Stomach (tissue), 9 donors: Measurements from ENCODE around the gene MRPS6. TPM values are rescaled to one million over a fixed set of nuclear protein-coding genes. Genes with fewer than 3 reads are reported as not detected.

Source experiments
- DNase-seq, 2 donors: peaks; one replicate each; pipeline versions ENCODE4 v3.0.0 to v3.0.0-alpha.2; 2013 to 2019
- H3K27ac ChIP-seq, 5 donors: fragments of 200-600 bp in 4 of 5; sonication (generic) in 4 of 5; one replicate each; pipeline ENCODE4 v1.5.1; 2013 to 2019; ENCODE audit warnings: mild to moderate bottlenecking in 1 of 5, moderate library complexity in 1 of 5
- H3K27me3 ChIP-seq, 3 donors: fragments of 200-600 bp; sonication (generic); one replicate each; pipeline ENCODE4 v1.5.1; 2017 to 2019; ENCODE audit warnings: mixed run types in 1 of 3
- H3K36me3 ChIP-seq, 4 donors: fragments of 200-600 bp; sonication (generic); 1 replicate in 3 of 4; 2 replicates in 1 of 4; pipeline ENCODE4 v1.5.1; 2016 to 2019
- H3K4me1 ChIP-seq, 4 donors: fragments of 200-600 bp; sonication (generic); one replicate each; pipeline ENCODE4 v1.5.1; 2016 to 2019
- H3K4me3 ChIP-seq, 4 donors: fragments of 200-600 bp; sonication (generic) in 3 of 4; one replicate each; pipeline ENCODE4 v1.5.1; 2016 to 2019; ENCODE audit warnings: mild to moderate bottlenecking in 1 of 4
- H3K9me3 ChIP-seq, 4 donors: fragments of 200-600 bp; sonication (generic); one replicate each; pipeline ENCODE4 v1.5.1; 2016 to 2019
- CTCF ChIP-seq, 7 experiments: fragments of 450-650 bp in 4 of 7; fragments of 200-600 bp in 3 of 7; sonication (generic) in 3 of 7; IDR thresholded peaks; one replicate each; pipeline ENCODE4 v1.5.1; 2016 to 2019; ENCODE audit warnings: antibody characterized with exemption in 7 of 7, control low read depth in 2 of 7, mild to moderate bottlenecking in 1 of 7
- EP300 ChIP-seq: sonication (generic); formaldehyde crosslinking; IDR thresholded peaks from one replicate; pipeline ENCODE4 v1.6.1; 2017; ENCODE audit warnings: antibody characterized with exemption
- POLR2A ChIP-seq, 4 donors: fragments of 450-650 bp; IDR thresholded peaks; one replicate each; pipeline ENCODE4 v1.6.1; 2016; ENCODE audit warnings: antibody characterized with exemption in 4 of 4, control low read depth in 2 of 4, mild to moderate bottlenecking in 1 of 4, moderate library complexity in 1 of 4
- POLR2AphosphoS5 ChIP-seq, 3 donors: sonication (generic); formaldehyde crosslinking; IDR thresholded peaks; one replicate each; pipeline ENCODE4 v1.6.1; 2016; ENCODE audit warnings: antibody characterized with exemption in 3 of 3
- WGBS, 5 donors: extraction: QIAGEN DNeasy Blood & Tissue Kit in 3 of 5; methylation state at CpG; one replicate each; pipeline versions ENCODE4 v1.1.5 to v1.1.7; 2013 to 2018; 5-methylcytosine and 5-hydroxymethylcytosine counted together
- intact Hi-C: fragments of 100-400 bp; cut with DNase I; formaldehyde crosslinking; loops from one replicate; pipeline ENCODE4 v1.15.1; 2023; ENCODE audit warnings: low total_unique reads
- polyA plus RNA-seq, 3 donors: library from polyadenylated mRNA; stranded (reverse); fragments of 200-250 nt; gene quantifications; one replicate each; pipeline ENCODE4 v1.2.3, GENCODE V29; 2013
- total RNA-seq, 5 donors: library from RNA; depleted of rRNA; stranded (reverse); fragments of >200 nt; gene quantifications; one replicate each; pipeline versions ENCODE4 v1.1.0 to v1.2.3, GENCODE V29; 2014 to 2016
- donor health status: healthy with polysubstance abuse.
- donor health status: Bipolar disorder and iron deficiency.
- donor health status: healthy.

MRPS6 gene
- total and polyA plus RNA-seq, 8 donors: 21.3 to 219 (median 51.3) TPM

GRCh38 chr21:34115160-34115559 is 41.8 kb downstream of the MRPS6 start:
- DNase-seq: no peak
- no peak overlapping the region for H3K27ac ChIP-seq
- no peak overlapping the region for H3K4me3 ChIP-seq
- 88 to 97% (median 93%) methylated on average over 1 of the region's 1 CpG for WGBS, 5 donors
- intact Hi-C loops: no loop called here
- H3K9me3 ChIP-seq: no peaks in the 10 kb centered on the region
- peaks cover 0 to 36% (median 9%) of the 10 kb centered on the region in 4 donors for H3K4me1 ChIP-seq
- TF ChIP-seq POLR2AphosphoS5 (IDR thresholded peaks at IDR 0.05) (no peak), EP300 (no peak), CTCF (IDR thresholded peaks at IDR 0.05) (no peak)
- no peaks in the 10 kb centered on the region for H3K36me3 ChIP-seq
- H3K27me3 ChIP-seq: no peaks in the 10 kb centered on the region

GRCh38 chr21:34116569-34116968 is 43.2 kb downstream of the MRPS6 start:
- 81 to 92% (median 90%) methylated on average over 3 of the region's 3 CpGs for WGBS, 5 donors
- DNase-seq: no peak
- no peak overlapping the region for H3K4me3 ChIP-seq
- TF ChIP-seq POLR2A (IDR thresholded peaks at IDR 0.05): no peak
- TF ChIP-seq EP300: no peak
- TF ChIP-seq POLR2AphosphoS5 (IDR thresholded peaks at IDR 0.05): no peak
- no peak for TF ChIP-seq CTCF (IDR thresholded peaks at IDR 0.05)
- no peak overlapping the region for H3K27ac ChIP-seq
- H3K9me3 ChIP-seq: no peaks in the 10 kb centered on the region
- intact Hi-C loops: no loop called here
- H3K36me3 ChIP-seq: no peaks in the 10 kb centered on the region
- peaks cover 0 to 28% (median 2%) of the 10 kb centered on the region in 4 donors for H3K4me1 ChIP-seq
- no peaks in the 10 kb centered on the region for H3K27me3 ChIP-seq

GRCh38 chr21:34120867-34121266 is 47.5 kb downstream of the MRPS6 start:
- Histone ChIP-seq H3K27me3 (no peaks in the 10 kb centered on the region), H3K4me1 (peaks cover 0 to 20% (median 12%) of the 10 kb centered on the region in 4 donors), H3K36me3 (peaks cover 0 to 8% (median 8%) of the 10 kb centered on the region in 4 donors), H3K9me3 (no peaks in the 10 kb centered on the region), H3K27ac (no peak overlapping the region), H3K4me3 (no peak overlapping the region)
- intact Hi-C loops: no loop called here
- TF ChIP-seq POLR2AphosphoS5 (IDR thresholded peaks at IDR 0.05): no peak
- TF ChIP-seq EP300: no peak
- no peak for DNase-seq
- 79 to 97% (median 91%) methylated on average over 2 of the region's 2 CpGs for WGBS, 5 donors

- DNase-seq: peak; percentile 35 to 69
- no peak overlapping the region for H3K4me3 ChIP-seq
- TF ChIP-seq CTCF (IDR thresholded peaks at IDR 0.05): no peak
- no peak for TF ChIP-seq EP300
- TF ChIP-seq POLR2A (IDR thresholded peaks at IDR 0.05): no peak
- TF ChIP-seq POLR2AphosphoS5 (IDR thresholded peaks at IDR 0.05): no peak
- H3K27ac ChIP-seq: no peak overlapping the region
- H3K27me3 ChIP-seq: no peaks in the 10 kb centered on the region
- H3K36me3 ChIP-seq: peaks cover 0 to 20% (median 18%) of the 10 kb centered on the region in 4 donors
- peaks cover 0 to 31% (median 18%) of the 10 kb centered on the region in 4 donors for H3K4me1 ChIP-seq
- H3K9me3 ChIP-seq: no peaks in the 10 kb centered on the region
- 30 to 63% (median 40%) methylated on average over 2 of the region's 2 CpGs for WGBS, 5 donors
- intact Hi-C loops: no loop called here
Measured at GRCh38 chr21:34122047-34122446, 48.7 kb downstream of the MRPS6 start.

- H3K27ac ChIP-seq: no peak overlapping the region
- TF ChIP-seq POLR2AphosphoS5 (IDR thresholded peaks at IDR 0.05) (no peak), POLR2A (IDR thresholded peaks at IDR 0.05) (no peak), EP300 (no peak), CTCF (IDR thresholded peaks at IDR 0.05) (no peak)
- H3K4me1 ChIP-seq: peaks cover 5 to 47% (median 27%) of the 10 kb centered on the region in 4 donors
- WGBS, 5 donors: 88 to 97% (median 95%) methylated on average over 8 of the region's 8 CpGs
- no peaks in the 10 kb centered on the region for H3K9me3 ChIP-seq
- H3K27me3 ChIP-seq: no peaks in the 10 kb centered on the region
- H3K4me3 ChIP-seq: no peak overlapping the region
- no peak for DNase-seq
- intact Hi-C loops: no loop called here
- H3K36me3 ChIP-seq: peaks cover 0 to 28% (median 20%) of the 10 kb centered on the region in 4 donors
Measured at GRCh38 chr21:34123609-34124008, 50.2 kb downstream of the MRPS6 start.
